IMR-90 (cell line): ENCODE data around the gene TCFL5.

ENCODE experiments used
- CTCF ChIP-seq: conservative IDR thresholded peaks from 2 replicates; pipeline ENCODE4 v1.5.1; 2012; ENCODE audit warnings: mild to moderate bottlenecking, low read depth, low read length, improper control_type of control experiment
- MAFK ChIP-seq: IDR thresholded peaks from 2 replicates; pipeline ENCODE4 v1.6.1; 2012; ENCODE audit warnings: low read depth, low read length, improper control_type of control experiment
- POLR2A ChIP-seq: IDR thresholded peaks from 2 replicates; pipeline ENCODE4 v1.6.1; 2012; ENCODE audit warnings: mild to moderate bottlenecking, low read depth, low read length
- RAD21 ChIP-seq: IDR thresholded peaks from 2 replicates; pipeline ENCODE4 v1.6.1; 2012; ENCODE audit warnings: low read length, improper control_type of control experiment
- RCOR1 ChIP-seq: IDR thresholded peaks from 2 replicates; pipeline ENCODE4 v1.6.1; 2012; ENCODE audit warnings: mild to moderate bottlenecking, low read length, improper control_type of control experiment; ENCODE audit not compliant: insufficient replicate concordance
- RFX5 ChIP-seq: IDR thresholded peaks from 2 replicates; pipeline ENCODE4 v1.8.0; 2012; ENCODE audit warnings: low read depth, mild to moderate bottlenecking, low read length, moderate library complexity
- SMC3 ChIP-seq: fragments of 150-350 bp; IDR thresholded peaks from 2 replicates; pipeline ENCODE4 v1.6.1; 2016; ENCODE audit warnings: low read depth, mild to moderate bottlenecking, antibody characterized with exemption, low read length, moderate library complexity

GRCh38 chr20:62850333-62850974 lies 11.2 kb downstream of the TCFL5 start:
- no peak for TF ChIP-seq RFX5
- no peak for TF ChIP-seq CTCF
- TF ChIP-seq POLR2A, result no peak
- no peak for TF ChIP-seq MAFK
- TF ChIP-seq RCOR1, result no peak
- TF ChIP-seq SMC3, result no peak
- no peak for TF ChIP-seq RAD21
